ENCODE data around the gene KRTAP2-1.
"Not testable (repeated sequence)": the region's sequence is repeated elsewhere in the genome, so short reads cannot be mapped to it uniquely, and the experiment has no call there.

KRTAP2-1 gene

DNA sequence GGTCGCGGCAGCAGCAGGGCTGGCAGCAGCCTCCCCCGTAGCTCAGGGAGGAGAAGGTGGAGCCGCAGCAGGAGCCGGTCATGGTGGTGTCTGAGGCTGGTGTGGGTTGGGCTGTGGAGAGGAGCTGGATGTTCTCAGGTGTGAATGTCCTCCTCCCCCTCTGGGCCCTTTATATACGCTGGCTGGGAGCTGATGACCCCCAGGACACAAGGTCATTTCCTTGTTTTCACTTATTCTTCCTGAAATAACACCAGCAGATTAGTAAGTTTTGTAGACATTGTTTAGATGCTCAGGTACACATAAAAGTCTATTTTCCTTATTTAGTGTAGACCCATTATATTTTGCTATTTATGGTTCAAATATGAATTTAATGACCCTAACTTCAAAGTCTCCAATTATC, 8.0 kb upstream of the KRTAP2-1 start, which contains the start of gene KRTAP2-2:
KRTAP2-2 (minus strand) TSS at position 101 of the 400 bp plus-strand sequence; CDS start at position 82, 19 bp downstream.
- not testable (repeated sequence) for DNase-seq

DNA sequence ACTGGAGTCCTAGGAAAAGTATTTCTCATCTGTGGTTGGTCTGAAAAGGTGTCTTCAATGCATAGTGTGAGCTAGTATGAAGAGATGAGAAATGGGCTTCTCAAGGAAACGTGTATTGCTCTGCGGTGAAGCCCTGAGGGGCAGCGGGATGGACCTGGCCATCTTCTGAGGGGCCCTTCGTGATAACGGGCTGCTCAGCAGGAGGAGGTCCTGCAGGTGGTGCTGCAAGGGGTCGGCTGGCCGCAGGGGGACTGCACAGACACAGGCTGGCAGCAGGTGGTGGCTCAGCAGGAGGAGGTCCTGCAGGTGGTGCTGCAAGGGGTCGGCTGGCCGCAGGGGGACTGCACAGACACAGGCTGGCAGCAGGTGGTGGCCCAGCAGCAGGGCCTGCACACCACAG, 7.4 kb upstream of the KRTAP2-1 start:
- not testable (repeated sequence) for DNase-seq

DNA sequence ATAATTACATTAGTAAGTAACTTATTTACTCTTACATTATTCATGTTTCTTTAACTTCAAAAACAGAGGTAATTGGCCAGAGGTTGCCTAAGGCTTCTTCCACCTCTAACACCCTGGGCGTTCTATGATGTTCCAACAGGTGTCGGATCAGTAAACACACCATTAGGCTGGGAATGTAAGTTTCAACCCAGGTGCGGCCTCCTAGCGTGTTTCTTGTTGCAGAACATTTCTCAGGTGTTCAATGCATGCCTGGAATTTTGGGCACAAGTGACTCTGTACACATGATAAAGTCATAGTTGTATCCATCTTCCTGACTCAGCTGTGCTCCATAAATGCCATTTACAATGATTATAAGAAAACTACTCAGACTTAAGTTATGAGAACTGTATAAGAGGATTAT, 6.9 kb upstream of the KRTAP2-1 start:
- DNase-seq: no peak

DNA sequence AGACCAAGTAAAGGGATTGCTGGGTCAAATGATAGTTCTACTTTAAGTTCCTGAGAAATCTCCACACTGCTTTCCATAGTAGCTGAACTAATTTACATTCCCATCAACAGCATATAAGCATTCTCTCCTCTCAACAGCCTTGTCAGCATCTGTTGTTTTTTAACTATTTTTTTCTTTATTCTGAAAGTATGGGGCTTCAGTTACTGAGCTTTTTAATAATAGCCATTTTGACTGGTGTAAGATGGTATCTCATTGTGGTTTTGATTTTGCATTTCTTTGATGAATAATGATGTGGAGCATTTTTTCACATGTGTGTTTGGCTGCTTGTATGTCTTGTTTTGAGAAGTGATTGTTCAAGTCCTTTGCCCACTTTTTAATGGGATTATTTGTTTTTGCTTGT, 5.5 kb upstream of the KRTAP2-1 start:
- no peak for DNase-seq

DNA sequence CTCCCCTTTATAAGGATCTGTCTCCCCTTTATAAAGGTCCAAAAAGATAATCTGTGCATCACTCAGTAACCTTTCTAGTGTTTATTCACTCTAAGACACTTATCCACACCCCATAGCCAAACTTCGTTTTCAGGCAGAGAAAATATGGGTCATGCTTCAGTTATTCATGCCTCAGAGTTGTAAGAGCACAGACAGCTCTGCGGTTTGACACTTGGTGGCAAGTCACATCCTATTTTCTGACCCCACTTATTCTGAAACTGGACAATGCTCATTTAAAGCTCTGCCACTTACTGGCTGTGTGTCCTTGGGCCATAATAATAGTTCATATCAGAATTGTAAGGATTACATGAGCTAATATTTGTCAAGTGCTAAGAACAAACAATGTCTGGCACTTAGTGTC, 2.0 kb upstream of the KRTAP2-1 start:
- no peak for DNase-seq

DNA sequence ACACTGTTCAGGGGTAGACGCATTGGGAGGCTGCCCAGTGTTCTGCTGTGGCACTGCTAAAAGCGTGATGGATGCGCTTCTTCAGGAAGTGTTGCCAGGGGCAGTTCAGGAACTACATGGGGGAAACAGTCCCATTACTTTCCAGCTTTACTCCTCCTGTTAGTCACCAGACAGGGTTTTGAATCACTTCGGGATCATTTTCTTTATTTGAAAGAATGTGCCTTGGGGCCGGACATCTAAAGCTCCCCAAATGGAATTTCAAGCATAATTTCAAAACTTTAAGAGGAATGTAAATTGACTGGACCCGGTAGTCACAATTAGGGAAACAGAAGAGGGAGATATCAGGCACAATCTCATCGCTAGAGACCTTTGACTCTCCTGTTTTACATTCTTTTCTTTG, 1.3 kb upstream of the KRTAP2-1 start:
- DNase-seq: no peak

DNA sequence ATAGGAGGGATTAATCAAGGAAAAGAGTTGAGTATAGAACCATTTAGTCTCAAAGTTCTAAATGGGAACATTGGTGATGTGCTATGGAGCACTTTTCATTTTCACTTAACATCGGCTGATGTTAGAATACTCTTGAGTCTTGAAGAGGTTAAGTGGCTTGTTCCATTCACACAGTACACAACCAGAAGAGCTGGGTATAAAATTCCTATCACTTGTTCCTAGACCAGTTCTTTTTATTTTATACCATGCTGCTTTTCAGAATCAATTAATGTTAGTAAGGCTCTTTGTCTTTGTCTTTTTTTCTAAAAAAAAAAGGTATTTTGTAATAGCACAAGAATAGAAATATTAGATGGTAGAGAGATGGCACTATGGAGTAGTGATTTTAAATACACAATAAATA, 4.2 kb downstream of the KRTAP2-1 start:
- no peak for DNase-seq

DNA sequence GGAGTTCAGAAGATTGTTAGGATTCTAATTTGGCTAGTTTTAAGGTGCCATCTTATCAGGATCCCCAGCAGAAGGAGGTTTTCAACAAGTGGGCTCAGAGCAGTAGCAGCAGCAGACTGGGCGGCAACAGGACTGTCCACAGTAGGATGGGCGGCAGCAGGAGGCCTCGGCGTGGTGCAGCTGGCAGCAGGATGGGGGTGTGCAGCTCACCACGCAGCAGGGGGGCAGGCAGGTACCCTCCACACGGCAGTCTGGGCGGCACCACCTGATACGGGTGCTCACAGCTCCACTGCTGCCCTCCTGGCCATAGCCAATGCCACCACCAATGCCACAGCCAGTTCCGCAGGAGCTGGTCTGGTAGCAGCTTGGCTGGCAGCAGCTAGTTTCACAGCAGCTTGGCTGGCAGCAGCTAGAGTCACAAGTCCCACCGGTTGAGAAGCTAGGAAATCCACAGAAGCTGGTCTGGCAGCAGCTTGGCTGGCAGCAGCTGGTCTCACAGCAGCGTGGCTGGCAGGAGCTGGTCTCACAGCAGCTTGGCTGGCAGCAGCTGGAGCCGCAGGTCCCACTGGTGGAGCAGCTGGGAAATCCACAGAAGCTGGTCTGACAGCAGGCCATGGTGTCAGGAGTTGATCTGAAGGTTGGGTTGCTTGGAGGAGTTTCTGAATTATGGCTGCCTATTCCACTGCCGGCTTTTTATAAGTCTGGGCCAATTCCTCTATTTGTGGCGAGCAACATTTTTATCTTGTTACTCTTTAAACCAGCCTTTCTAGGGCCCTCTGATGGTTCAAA, 6.1 kb downstream of the KRTAP2-1 start, which contains the start of gene KRTAP1-1:
KRTAP1-1 (minus strand) TSS at position 668 of the 789 bp plus-strand sequence; CDS start at position 615, 53 bp downstream.
- DNase-seq: not testable (repeated sequence)

DNA sequence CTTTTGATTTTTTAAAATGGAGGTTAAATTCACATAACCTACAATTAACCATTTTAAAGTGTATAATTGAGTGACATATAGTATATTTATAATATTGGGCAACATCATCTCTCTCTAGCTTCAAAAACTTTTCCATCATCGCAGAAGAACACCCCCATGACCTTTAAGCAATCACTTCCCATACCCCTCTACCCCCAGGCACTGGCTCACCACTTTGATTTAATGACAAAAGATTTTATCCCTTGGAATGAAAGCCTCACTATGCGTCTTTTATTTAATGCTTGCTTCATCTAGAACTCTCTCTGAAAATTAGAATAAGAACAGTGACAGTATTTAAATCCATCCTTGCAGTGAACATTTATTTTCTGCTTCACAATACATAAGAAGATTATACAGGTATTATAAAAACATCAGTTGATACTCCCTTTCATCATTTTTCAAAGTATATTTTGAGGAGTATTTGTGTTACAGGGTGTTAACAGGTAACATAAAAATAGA, 9.2 kb downstream of the KRTAP2-1 start:
- no peak for DNase-seq

DNA sequence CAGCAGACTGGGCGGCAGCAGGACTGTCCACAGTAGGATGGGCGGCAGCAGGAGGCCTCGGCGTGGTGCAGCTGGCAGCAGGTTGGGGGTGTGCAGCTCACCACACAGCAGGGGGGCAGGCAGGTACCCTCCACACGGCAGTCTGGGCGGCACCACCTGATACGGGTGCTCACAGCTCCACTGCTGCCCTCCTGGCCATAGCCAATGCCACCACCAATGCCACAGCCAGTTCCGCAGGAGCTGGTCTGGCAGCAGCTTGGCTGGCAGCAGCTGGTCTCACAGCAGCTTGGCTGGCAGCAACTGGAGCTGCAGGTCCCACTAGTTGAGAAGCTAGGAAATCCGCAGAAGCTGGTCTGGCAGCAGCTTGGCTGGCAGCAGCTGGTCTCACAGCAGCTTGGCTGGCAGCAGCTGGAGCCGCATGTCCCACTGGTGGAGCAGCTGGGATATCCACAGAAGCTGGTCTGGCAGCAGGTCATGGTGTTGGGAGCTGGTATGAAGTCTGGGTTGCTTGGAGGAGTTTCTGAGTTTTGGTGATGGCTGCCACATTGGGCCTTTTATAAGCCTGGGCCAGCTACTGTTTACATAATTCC, 12.7 kb downstream of the KRTAP2-1 start, which contains the start of gene KRTAP1-3:
KRTAP1-3 (minus strand) TSS at position 529 of the 590 bp plus-strand sequence; CDS start at position 476, 53 bp downstream.
- not testable (repeated sequence) for DNase-seq

DNA sequence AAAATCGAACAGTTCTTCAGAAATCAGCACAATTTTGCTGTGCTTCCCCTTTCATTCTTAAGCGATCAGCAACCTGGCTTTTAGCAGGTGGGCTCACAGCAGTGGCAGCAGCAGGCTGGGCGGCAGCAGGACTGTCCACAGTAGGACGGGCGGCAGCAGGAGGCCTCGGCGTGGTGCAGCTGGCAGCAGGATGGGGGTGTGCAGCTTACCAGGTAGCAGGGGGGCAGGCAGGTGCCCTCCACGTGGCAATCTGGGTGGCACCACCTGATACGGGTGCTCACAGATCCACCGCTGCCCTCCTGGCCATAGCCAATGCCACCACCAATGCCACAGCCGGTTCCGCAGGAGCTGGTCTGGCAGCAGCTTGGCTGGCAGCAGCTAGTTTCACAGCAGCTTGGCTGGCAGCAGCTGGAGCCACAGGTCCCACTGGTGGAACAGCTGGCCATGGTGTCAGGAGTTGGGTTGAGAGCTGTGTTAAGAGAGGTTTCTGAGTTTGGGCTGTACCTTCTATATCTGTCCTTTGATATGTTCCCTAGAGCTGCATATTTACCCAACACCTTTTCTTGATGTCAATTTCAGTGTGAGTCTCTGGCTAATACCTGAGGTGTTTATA, 17.4 kb downstream of the KRTAP2-1 start, which contains the start of gene KRTAP1-4:
KRTAP1-4 (minus strand) TSS at position 563 of the 613 bp plus-strand sequence; CDS start at position 446, 117 bp downstream.
- DNase-seq: no peak

DNA sequence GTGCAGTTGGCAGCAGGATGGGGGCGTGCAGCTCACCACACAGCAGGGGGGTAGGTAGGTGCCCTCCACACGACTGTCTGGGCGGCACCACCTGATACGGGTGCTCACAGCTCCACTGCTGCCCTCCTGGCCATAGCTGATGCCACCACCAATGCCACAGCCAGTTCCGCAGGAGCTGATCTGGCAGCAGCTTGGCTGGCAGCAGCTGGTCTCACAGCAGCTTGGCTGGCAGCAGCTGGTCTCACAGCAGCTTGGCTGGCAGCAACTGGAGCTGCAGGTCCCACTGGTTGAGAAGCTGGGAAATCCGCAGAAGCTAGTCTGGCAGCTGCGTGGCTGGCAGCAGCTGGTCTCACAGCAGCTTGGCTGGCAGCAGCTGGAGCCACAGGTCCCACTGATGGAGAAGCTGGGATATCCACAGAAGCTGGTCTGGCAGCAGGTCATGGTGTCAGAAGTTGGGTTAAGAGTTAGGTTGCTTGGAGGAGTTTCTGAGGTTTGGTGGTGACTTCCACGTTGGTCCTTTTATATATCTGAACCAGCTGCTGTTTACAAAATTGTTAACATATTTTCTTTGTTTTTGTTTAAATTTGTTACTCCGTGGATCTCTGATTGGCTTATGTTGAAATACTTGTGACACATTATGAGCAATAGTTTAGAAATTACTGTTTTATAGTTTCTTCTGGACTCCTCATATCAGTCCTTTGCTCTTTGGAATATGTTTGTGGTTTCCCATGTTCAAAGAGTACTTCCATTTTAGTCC, 20.2 kb downstream of the KRTAP2-1 start, which contains the start of gene KRTAP1-5:
KRTAP1-5 (minus strand) TSS at position 494 of the 757 bp plus-strand sequence; CDS start at position 441, 53 bp downstream.
- DNase-seq: no peak

DNA sequence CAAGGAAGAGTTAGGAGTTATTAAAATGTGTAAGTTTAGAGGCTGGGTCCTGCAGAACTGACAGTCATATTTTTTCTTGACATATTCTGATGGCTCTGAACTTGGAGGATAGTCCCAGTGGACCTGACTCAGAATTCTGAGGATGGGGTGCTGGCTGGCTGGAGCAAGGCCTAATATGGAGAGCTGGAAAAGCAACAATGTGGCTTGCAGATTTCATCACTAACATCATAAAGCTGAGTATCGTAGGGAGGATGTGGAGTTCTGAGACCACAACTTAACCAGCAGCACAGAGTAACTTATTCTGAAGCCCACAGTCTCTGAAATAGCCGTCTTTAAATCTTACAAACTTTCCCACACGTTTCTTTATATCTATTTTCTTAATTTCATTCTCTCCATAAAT, 22.4 kb downstream of the KRTAP2-1 start:
- DNase-seq: no peak

DNA sequence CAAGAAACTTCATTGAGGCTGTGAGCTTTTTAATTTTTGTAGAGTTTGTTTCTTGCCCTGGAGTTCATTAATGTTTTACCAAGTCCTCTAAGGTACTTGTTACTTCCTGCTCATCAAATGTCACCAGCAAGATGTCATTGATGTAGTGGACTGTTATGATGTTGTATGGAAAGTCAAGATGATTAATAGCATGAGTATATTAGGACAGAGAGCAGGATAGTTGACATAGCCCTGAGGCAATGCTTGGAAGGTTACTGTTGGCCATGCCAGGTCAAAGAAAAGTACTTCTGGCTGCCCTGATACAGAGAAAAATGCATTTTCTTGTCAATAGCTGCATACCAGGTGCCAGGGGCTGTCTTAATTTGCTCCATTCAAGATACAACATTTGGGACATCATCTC, 26.8 kb downstream of the KRTAP2-1 start:
- DNase-seq: no peak

DNA sequence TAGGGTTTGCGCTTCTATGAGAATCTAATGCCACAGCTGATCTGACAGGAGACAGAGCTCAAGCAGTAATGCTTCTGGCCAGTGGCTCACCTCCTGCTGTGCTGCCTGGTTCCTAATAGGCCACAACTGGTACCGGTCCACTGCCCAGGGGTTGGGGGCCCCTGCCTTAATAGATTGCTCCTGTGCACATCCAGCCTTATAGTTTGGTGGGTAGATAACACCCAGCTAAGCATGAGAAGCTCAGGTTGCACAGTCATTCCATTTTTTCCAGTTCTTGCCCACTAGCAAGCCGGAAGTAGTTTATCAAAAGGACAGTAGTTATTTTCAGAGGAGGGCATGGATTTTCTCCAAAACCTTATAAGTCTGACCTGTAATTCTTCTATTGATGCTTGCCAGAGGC, 27.7 kb downstream of the KRTAP2-1 start:
- no peak for DNase-seq

DNA sequence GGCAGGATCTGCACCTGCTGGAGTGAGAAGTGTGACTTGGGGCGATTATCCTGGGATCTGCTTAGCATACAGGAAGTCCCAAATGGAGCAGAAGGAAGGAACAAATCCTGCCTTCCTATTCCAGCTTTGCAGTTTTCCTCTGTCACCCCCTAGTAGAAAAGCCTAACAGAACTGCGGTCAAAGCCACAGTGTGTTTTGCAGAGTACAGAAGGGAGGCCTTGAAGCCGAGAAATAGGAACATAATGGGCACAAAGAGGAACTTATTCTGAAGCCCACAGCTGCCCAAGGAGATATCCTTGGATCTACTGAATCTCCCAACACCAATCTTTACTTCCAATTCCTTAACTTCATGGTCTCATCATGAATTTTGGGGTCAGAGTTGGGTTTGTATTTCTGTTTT, 28.6 kb downstream of the KRTAP2-1 start:
- DNase-seq: no peak

DNA sequence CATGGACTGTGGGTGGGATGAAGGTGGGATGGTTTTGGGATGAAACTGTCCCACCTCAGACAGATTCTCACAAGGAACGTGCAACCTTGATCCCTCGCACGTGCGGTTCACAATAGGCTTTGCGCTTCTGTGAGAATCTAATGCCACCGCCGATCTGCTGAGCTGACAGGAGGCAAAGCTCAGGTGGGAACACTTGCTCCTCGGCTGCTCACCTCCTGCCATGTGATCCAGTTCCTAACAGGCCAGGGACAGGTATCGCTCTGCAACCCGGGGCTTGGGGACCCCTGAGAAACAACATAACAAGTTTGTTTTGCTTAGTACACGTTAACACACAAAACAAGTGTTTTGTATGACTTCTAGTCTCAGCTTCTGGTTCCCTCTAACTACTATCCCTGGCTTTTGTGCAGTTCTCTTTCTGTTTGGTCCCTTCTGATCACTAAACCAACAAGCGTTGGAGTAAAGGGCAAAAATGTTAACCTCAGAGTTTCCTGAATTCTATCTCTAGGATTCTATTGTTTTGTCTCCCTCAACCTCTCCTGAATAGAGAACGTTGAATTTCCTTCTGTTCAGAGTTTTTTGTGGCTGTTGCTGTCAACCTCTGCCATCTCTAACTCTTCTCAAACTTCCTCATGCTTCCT, 30.4 kb downstream of the KRTAP2-1 start:
- DNase-seq: no peak

DNA sequence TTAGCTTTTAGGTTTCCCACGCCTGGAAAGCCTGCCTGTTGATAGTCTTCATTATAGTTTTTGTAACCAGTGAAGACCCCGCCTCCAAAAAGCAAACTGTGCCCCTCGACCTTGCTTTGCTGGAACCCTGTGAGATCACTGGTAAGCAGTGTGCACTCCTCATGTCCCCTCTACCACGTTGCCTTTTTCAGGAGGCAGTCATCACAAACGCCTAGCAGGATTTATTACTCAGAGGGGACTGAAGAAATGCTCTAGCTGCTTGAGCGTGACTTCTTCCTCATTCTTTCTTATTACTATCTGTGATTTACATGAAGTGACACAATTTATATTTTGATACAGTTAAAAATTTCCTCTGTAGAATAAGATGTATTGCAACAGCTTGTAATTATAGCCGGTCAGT, 31.7 kb downstream of the KRTAP2-1 start:
- DNase-seq: no peak

DNA sequence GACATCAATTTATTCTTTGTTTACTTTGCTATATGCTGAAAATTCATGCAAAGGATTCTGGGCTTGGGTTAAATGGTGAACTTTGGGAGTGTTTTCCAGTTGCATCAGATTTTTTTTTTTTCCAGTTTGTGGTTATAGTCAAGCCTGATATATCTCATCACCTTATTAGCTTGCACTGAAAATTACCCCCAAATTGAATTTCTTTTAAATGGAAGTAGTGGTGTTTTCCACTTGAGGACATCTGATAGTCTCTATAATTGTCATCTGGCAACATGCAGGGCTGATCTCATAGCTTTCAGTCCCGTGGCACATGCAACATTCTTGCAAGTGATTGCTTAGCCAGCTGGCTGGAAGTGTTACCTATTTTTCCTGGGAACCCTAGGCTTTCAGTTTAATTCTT, 33.5 kb downstream of the KRTAP2-1 start:
- no peak for DNase-seq

DNA sequence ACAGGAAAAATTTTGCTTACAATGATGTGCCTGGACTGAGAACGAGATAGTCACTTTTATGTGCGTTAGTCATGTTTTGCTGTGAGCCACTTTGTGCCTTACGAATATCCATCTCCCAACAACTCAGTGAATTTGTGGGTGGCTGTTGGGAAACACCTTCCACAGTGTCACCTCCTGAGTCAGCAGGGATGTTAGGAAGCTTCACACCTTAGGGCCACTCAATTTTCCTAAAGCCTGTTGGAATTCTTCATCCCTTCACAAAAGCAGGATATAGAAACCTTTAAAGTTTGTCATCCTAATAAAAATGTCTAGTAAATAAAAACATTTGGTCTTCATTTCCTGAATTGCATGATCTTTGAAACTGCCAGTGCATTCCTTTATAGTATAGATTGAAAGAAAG, 33.9 kb downstream of the KRTAP2-1 start:
- DNase-seq: no peak

DNA sequence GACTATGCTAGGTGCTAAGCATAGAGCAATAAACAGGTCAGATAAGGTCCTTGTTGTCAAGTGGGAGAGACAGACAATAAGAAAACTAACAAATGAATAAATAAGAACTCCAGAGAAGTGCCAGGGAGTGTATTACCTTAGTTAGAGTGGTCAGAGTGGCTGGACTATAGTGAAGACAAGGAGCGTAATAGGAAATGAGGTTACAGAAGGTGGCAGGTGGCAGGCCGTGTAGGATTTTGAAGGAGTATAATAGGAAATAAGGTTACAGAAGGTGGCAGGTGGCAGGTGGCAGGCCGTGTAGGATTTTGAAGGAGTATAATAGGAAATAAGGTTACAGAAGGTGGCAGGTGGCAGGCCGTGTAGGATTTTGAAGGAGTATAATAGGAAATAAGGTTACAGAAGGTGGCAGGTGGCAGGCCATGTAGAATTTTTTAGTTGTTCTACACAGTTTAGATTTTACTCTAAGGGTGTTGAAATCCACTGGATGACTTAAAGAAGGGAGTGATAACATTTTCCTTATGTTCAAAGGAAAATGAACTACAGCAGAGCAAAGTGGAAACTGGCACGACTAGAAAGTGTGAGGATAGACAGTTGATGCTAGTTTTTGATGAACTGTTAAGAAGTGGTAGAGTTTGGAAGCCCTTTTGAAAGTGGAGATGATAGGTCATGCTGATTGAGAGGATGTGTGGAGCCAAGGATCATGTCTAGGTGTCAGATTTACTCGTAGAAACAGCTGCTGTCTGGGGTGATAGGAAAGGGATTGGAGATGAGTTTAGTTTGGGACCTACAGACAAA, 34.6 kb downstream of the KRTAP2-1 start:
- no peak for DNase-seq
